Dermis blood vessel endothelial cell (primary cell): ENCODE measurements around the gene CLGN. TPM values are rescaled to one million over a fixed set of nuclear protein-coding genes. Genes with fewer than 3 reads are reported as not detected.

Source experiments
- total RNA-seq: library from RNA; depleted of rRNA; stranded (reverse); fragments of >200 nt; gene quantifications from 2 replicates; pipeline ENCODE4 v1.2.3, GENCODE V29; 2014

Gene CLGN
- total RNA-seq, 1 donor from 2014 or later = 0.34 TPM

Other genes with a start within 250 kb of the CLGN start
- 54.3 and 55.1 TPM in 2 replicates for gene SCOC, start 54.0 kb downstream of the CLGN start, total RNA-seq
- gene MGAT4D, start 70.6 kb upstream of the CLGN start, total RNA-seq = not detected in 2 replicates
- gene ELMOD2, start 96.5 kb upstream of the CLGN start, total RNA-seq = 26.6 and 35.1 TPM in 2 replicates
- not detected in 2 replicates for gene UCP1, start 141.3 kb upstream of the CLGN start, total RNA-seq